GM18907 (cell line): Measurements from ENCODE around the gene FLRT2.

Experiments
- ATAC-seq: cut with Tn5 transposase; IDR thresholded peaks from one replicate; pipeline ENCODE4 v1.9.1; 2021; ENCODE audit warnings: mild to moderate bottlenecking, moderate library complexity; ENCODE audit not compliant: unreplicated experiment

The FLRT2 gene

GRCh38 chr14:85528897-85529631 lies 880 bp upstream of the FLRT2 start:
- no peak for ATAC-seq

- ATAC-seq: no peak
Measured at GRCh38 chr14:85530626-85531025, 682 bp downstream of the FLRT2 start.

- no peak for ATAC-seq
Measured at GRCh38 chr14:85531141-85531586, 1.2 kb downstream of the FLRT2 start.

- no peak for ATAC-seq
Measured at GRCh38 chr14:85531587-85532373, 1.8 kb downstream of the FLRT2 start.

DNA sequence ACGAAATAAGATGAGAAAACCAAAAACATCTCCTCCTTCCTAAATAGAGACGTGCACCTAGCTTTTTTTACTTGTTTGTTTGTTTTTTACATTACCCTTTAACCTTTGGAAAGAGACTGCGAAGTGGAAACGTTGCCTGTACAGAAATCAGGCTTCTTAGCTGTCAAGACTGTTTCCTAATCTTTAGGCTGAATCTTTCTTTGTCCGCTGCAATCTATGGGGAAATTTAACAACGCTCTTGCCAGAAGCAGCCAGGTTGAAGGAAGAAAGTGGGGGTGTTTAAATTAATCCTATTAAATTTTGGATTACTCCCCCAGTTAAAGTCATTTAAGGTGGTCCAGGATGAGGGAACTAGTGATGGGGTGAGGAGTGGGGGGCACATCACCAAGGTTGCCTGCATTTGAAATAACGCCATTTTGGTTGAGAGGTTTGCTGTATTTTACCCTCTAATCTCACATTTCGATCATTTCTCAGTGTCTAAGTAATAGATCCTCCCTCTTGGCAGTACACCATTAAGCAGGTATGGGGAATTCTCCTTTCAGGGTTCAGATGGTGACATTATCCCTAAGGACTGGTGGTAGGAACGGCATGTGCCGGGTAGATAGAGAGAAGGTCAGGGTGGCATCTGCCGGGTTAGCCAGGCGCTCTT lies 2.6 kb downstream of the FLRT2 start:
- no peak for ATAC-seq

DNA sequence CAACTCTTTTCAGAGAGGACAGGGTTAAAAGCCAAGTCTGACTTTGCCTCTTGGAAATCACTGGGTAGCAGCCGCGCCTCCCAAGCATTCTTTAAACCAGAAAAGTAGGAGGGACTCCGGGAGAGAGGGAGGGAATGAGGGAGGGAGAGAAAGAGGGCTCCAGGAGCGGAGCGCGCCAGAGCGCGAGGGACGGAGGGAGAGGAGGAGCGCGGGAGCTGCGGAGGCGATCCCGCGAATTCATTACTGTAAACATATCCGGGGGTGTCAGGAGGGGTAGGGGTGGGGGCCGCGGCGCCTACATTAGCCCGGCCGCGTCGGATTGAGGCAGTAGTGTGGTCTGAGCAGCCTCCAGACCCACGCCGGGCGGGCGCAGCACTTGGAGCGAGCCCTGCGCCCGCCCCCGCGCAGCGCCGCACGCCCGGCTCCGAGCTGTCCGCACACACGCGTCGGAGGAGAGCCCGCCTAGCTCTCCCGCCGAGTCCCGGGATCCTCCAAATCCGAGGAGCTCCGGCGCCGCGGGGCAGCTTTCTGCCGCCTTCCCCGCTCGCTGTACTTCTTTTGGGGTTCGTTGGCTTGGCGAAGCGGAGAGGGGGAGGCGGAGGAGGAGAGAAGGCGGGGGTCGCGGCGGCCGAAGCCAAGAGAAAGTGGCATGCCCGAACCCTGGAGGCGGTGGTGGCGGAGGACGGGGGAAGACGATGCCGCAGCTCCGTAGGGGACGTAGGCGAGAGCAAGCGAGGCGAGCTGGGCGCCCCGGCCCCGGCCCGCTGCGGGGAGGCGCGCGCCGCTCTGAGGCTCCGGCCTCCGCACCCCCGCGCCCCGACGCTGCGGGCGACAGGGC lies 3.3 kb downstream of the FLRT2 start:
- no peak for ATAC-seq

DNA sequence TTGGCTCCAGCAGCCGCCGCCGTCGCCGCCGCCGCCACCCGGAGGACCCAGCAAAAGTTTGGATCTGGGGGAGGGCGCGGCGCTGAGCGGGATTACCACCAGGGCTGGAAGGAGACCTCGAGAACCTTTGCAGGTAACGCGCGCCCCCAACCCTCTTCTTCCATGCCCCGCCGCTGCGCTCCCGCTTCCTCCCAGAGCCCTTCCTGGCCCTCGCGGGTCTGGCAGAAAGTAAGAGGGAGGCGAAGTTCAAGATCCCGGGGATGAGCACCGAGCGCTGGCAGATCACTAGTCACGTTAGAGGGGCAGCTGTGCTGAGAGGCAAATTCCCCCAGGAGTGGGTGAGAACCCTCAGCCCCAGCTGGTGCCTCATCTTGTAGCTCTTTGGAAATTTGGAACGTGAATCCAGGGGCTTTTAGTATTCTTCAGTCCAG lies 3.9 kb downstream of the FLRT2 start:
- no peak for ATAC-seq

- ATAC-seq: no peak
Measured at GRCh38 chr14:85534458-85535293, 4.7 kb downstream of the FLRT2 start.

- no peak for ATAC-seq
Measured at GRCh38 chr14:85535321-85535720, 5.4 kb downstream of the FLRT2 start.

- ATAC-seq: no peak
Measured at GRCh38 chr14:85535991-85536832, 6.3 kb downstream of the FLRT2 start.

GRCh38 chr14:85536833-85537190 lies 6.9 kb downstream of the FLRT2 start:
- ATAC-seq: no peak

- ATAC-seq: no peak
Measured at GRCh38 chr14:85537526-85537925, 7.6 kb downstream of the FLRT2 start.

DNA sequence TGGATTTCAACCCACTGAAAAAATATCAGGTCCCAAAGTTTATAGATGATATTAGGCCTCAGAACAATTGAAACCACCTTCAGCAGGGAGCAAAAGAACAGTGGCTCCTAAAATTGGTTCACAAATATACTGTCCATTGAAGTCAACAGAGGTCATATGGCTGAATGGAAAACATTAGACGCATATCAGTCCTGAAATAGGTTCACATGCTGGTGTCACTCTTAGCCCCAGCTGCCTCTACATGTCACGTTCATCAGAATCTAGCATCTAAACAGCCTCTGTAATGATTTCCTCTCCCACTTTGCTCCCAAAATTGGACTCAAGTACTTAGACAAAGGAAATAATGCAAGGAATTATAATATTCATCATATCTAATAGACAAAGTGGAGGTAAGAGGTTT lies 8.7 kb downstream of the FLRT2 start:
- ATAC-seq: no peak

- ATAC-seq: no peak
Measured at GRCh38 chr14:85539510-85539909, 9.6 kb downstream of the FLRT2 start.

DNA sequence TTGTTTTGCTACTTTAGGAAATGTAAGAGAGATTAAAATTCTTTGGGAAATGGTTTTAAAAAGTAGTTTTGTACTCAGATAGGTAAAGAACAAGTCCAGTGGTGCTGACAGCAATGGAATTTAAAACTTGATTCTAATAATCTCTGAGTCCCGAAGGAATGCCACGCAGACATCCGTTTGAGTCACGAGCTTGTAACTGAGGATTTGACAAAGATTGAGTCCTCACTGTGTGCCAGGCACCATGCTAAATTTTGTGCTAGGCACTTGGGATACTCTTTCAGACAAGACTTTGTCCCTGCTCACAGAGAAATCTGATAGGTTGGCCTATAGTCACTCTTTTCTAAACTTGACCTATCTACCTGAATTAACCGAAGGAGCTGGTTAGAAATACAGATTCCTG lies 12.7 kb downstream of the FLRT2 start:
- no peak for ATAC-seq

GRCh38 chr14:85545738-85546137 lies 15.8 kb downstream of the FLRT2 start:
- ATAC-seq: no peak

- ATAC-seq: no peak
Measured at GRCh38 chr14:85546390-85546789, 16.4 kb downstream of the FLRT2 start.

DNA sequence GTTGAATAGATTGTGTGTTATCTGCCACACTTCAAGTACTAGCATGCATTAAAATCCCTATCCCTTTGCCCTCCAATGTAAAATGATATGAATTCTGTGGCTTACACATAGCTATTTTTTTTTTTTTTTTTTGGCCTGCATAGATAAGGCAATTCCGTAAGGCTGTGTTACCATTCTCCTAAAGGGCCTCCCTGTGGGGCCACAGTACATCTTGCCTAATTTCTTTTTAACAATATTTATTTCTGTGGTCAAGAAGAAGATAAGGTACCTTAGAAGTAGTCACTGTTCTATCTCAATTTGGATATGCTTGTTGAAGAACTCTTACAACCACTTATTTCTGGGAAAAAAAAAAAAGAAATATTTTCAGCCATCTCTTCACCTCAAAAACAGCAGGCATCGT lies 19.8 kb downstream of the FLRT2 start:
- no peak for ATAC-seq

- ATAC-seq: no peak
Measured at GRCh38 chr14:85554106-85554505, 24.2 kb downstream of the FLRT2 start.
